ENCODE data around the gene UBAP2. TPM values are rescaled to one million over a fixed set of nuclear protein-coding genes. Genes with fewer than 3 reads are reported as not detected.
A peak's percentile ranks its signal among the peaks of the same experiment; 100 is the strongest.

UBAP2 gene
- total RNA-seq, 1 donor from 2014 or later: 52.2 TPM

GRCh38 chr9:33903157-33903780, 145.4 kb downstream of the UBAP2 start:
- H3K36me3 Mint-ChIP-seq: peaks cover 19% of the 10 kb centered on the region
- H3K27me3 Mint-ChIP-seq (ENCODE audit: low read depth): no peaks in the 10 kb centered on the region
- no peak overlapping the region for H3K4me3 Mint-ChIP-seq
- peak overlapping the region; percentile 28 for H3K27ac Mint-ChIP-seq
- TF ChIP-seq, protein P1, sequence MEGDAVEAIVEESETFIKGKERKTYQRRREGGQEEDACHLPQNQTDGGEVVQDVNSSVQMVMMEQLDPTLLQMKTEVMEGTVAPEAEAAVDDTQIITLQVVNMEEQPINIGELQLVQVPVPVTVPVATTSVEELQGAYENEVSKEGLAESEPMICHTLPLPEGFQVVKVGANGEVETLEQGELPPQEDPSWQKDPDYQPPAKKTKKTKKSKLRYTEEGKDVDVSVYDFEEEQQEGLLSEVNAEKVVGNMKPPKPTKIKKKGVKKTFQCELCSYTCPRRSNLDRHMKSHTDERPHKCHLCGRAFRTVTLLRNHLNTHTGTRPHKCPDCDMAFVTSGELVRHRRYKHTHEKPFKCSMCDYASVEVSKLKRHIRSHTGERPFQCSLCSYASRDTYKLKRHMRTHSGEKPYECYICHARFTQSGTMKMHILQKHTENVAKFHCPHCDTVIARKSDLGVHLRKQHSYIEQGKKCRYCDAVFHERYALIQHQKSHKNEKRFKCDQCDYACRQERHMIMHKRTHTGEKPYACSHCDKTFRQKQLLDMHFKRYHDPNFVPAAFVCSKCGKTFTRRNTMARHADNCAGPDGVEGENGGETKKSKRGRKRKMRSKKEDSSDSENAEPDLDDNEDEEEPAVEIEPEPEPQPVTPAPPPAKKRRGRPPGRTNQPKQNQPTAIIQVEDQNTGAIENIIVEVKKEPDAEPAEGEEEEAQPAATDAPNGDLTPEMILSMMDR (IDR thresholded peaks at IDR 0.05; ENCODE audit: unreplicated experiment): no peak
- H3K4me1 Mint-ChIP-seq: peaks cover 15% of the 10 kb centered on the region
- no peak for DNase-seq (ENCODE audit: low spot score in 2 of 2, unreplicated experiment in 2 of 2)
- H3K9me3 Mint-ChIP-seq: no peaks in the 10 kb centered on the region

DNA sequence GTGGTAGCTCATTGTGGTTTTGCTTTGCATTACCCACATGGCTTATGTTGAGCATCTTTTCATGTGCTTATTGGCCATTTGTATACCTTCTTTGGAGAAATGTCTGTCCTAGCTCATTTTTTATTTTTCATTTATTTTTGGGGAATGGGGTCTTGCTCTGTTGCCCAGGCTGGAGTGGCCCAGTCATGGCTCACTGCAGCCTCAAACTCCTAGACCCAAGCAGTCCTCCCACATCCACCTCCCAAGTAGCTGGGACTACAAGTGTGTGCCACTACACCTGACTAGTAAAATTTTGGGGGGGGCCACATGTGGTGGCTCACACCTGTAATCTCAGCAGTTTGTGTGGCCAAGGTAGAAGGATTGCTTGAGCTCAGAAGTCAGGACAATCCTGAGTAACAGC, 154.4 kb downstream of the UBAP2 start:
- H3K4me1 Mint-ChIP-seq: no peaks in the 10 kb centered on the region

GRCh38 chr9:33893861-33894260, 154.8 kb downstream of the UBAP2 start:
- TF ChIP-seq, protein P1 (IDR thresholded peaks at IDR 0.05; ENCODE audit: unreplicated experiment): no peak
- no peak for DNase-seq (ENCODE audit: low spot score in 2 of 2, unreplicated experiment in 2 of 2)
- no peak overlapping the region for H3K4me3 Mint-ChIP-seq
- no peaks in the 10 kb centered on the region for H3K27me3 Mint-ChIP-seq (ENCODE audit: low read depth)
- H3K27ac Mint-ChIP-seq: no peak overlapping the region
- no peaks in the 10 kb centered on the region for H3K4me1 Mint-ChIP-seq
- peaks cover 26% of the 10 kb centered on the region for H3K36me3 Mint-ChIP-seq
- H3K9me3 Mint-ChIP-seq: peaks cover 3% of the 10 kb centered on the region

More for the DNA sequence above, 154.4 kb downstream of the UBAP2 start:
- no peak overlapping the region for H3K4me3 Mint-ChIP-seq
- H3K36me3 Mint-ChIP-seq: peaks cover 26% of the 10 kb centered on the region
- no peak overlapping the region for H3K27ac Mint-ChIP-seq
- H3K27me3 Mint-ChIP-seq (ENCODE audit: low read depth): no peaks in the 10 kb centered on the region
- TF ChIP-seq, protein P1 (IDR thresholded peaks at IDR 0.05; ENCODE audit: unreplicated experiment): no peak
- H3K9me3 Mint-ChIP-seq: peaks cover 3% of the 10 kb centered on the region
- DNase-seq (ENCODE audit: low spot score in 2 of 2, unreplicated experiment in 2 of 2): no peak

GRCh38 chr9:33885948-33886347, 162.7 kb downstream of the UBAP2 start:
- H3K4me3 Mint-ChIP-seq: no peak overlapping the region
- TF ChIP-seq, protein P1 (IDR thresholded peaks at IDR 0.05; ENCODE audit: unreplicated experiment): no peak
- no peak for DNase-seq (ENCODE audit: low spot score in 2 of 2, unreplicated experiment in 2 of 2)
- H3K4me1 Mint-ChIP-seq: peaks cover 29% of the 10 kb centered on the region
- no peak overlapping the region for H3K27ac Mint-ChIP-seq
- peaks cover 3% of the 10 kb centered on the region for H3K9me3 Mint-ChIP-seq
- H3K36me3 Mint-ChIP-seq: peaks cover 14% of the 10 kb centered on the region
- no peaks in the 10 kb centered on the region for H3K27me3 Mint-ChIP-seq (ENCODE audit: low read depth)

GRCh38 chr9:33884856-33885701, 163.6 kb downstream of the UBAP2 start:
- TF ChIP-seq, protein P1 (IDR thresholded peaks at IDR 0.05; ENCODE audit: unreplicated experiment): no peak
- peaks cover 3% of the 10 kb centered on the region for H3K9me3 Mint-ChIP-seq
- H3K4me1 Mint-ChIP-seq: peaks cover 29% of the 10 kb centered on the region
- H3K27me3 Mint-ChIP-seq (ENCODE audit: low read depth): no peaks in the 10 kb centered on the region
- peak; percentile 32 to 66 for DNase-seq (ENCODE audit: low spot score in 2 of 2, unreplicated experiment in 2 of 2)
- peak overlapping the region; percentile 2 for H3K4me3 Mint-ChIP-seq
- peak overlapping the region; percentile 84 for H3K27ac Mint-ChIP-seq
- H3K36me3 Mint-ChIP-seq: peaks cover 11% of the 10 kb centered on the region
